ENCODE data around the gene SELENOT. TPM values are rescaled to one million over a fixed set of nuclear protein-coding genes. Genes with fewer than 3 reads are reported as not detected.

Gene SELENOT
- total and polyA plus RNA-seq, 2 donors (not counting 1 experiment from before 2014, with no cell fraction given), result 130 to 347 TPM

DNA sequence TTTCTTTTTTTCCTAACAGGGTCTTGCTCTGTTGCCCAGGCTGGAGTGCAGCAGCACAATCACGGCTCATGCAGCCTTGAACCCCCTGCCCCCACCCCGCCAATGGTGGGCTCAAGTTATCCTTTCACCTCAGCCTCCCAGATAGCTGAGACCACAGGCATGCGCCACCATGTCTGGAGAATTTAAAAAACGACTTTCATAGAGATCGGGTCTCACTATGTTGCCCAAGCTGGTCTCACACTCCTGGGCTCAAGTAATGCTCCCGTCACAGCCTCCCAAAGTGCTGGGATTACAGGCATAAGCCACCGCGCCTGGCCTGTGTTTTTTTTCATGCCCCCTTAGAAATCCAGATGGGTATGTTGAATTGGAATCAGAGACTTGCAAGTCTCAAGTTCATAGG, 60.3 kb downstream of the SELENOT start:
- H4K20me1 ChIP-seq (ENCODE audit: control insufficient read depth, extremely low read depth, insufficient read depth, low read length), result no peaks in the 10 kb centered on the region
- no peaks in the 10 kb centered on the region for H3K79me2 ChIP-seq (ENCODE audit: control insufficient read depth, insufficient read depth, low read length)
- no peak overlapping the region for H3K4me2 ChIP-seq (ENCODE audit: extremely low read depth, insufficient read depth, low read length)
- no peak overlapping the region for H3K4me3 ChIP-seq (replicated peaks in 1 of 4; ENCODE audit: control extremely low read depth in 1 of 4, insufficient read depth in 1 of 4, low read depth in 3 of 4, low read length in 4 of 4)
- TF ChIP-seq EZH2 (IDR thresholded peaks at IDR 0.05; ENCODE audit: low read length, missing control alignments), result no peak
- TF ChIP-seq, protein P1, sequence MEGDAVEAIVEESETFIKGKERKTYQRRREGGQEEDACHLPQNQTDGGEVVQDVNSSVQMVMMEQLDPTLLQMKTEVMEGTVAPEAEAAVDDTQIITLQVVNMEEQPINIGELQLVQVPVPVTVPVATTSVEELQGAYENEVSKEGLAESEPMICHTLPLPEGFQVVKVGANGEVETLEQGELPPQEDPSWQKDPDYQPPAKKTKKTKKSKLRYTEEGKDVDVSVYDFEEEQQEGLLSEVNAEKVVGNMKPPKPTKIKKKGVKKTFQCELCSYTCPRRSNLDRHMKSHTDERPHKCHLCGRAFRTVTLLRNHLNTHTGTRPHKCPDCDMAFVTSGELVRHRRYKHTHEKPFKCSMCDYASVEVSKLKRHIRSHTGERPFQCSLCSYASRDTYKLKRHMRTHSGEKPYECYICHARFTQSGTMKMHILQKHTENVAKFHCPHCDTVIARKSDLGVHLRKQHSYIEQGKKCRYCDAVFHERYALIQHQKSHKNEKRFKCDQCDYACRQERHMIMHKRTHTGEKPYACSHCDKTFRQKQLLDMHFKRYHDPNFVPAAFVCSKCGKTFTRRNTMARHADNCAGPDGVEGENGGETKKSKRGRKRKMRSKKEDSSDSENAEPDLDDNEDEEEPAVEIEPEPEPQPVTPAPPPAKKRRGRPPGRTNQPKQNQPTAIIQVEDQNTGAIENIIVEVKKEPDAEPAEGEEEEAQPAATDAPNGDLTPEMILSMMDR (conservative IDR thresholded peaks at IDR 0.05 in 1 of 2, IDR thresholded peaks at IDR 0.05 in 1 of 2; ENCODE audit: low read depth in 1 of 2, low read length in 2 of 2), result no peak
- no peaks in the 10 kb centered on the region for H3K4me1 ChIP-seq (ENCODE audit: control insufficient read depth, extremely low read depth, insufficient read depth, low read length)
- H3K27me3 ChIP-seq (ENCODE audit: control insufficient read depth, insufficient read depth, low read length), result peaks cover 2% of the 10 kb centered on the region
- H3K27ac ChIP-seq (ENCODE audit: insufficient read depth, low read length), result no peak overlapping the region
- H2AFZ ChIP-seq (ENCODE audit: low read length), result no peak overlapping the region
- no peak for DNase-seq (ENCODE audit: low read depth in 2 of 2)
- H3K9me3 ChIP-seq (ENCODE audit: control insufficient read depth, insufficient read depth, low read depth, low read length), result no peaks in the 10 kb centered on the region
- no peak overlapping the region for H3K9ac ChIP-seq (ENCODE audit: insufficient read depth, low read length)
- H3K36me3 ChIP-seq (ENCODE audit: control insufficient read depth, insufficient read depth, low read length), result no peaks in the 10 kb centered on the region

DNA sequence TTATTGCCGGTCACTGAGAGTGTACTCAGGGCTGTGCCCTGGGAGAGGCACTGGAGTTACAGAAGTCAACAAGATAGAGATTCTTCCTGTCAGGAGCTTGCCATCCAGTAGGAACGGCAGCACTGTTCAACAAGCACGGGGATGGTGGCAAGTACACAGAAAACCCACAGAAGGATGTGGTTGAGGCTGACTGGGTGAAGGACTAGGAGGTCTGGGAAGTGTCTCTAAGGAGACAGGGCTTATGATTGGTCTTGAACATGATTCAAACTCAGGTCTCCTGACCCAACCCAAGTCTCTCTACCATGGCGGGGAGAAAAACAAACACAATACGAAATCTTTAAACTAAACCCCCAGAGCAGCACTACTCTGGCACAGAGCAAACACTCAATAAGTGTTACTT, 63.0 kb downstream of the SELENOT start:
- TF ChIP-seq, protein P1 (conservative IDR thresholded peaks at IDR 0.05 in 1 of 2, IDR thresholded peaks at IDR 0.05 in 1 of 2; ENCODE audit: low read depth in 1 of 2, low read length in 2 of 2), result no peak
- no peak for TF ChIP-seq EZH2 (IDR thresholded peaks at IDR 0.05; ENCODE audit: low read length, missing control alignments)
- no peak overlapping the region for H3K9ac ChIP-seq (ENCODE audit: insufficient read depth, low read length)
- peaks cover 2% of the 10 kb centered on the region for H3K27me3 ChIP-seq (ENCODE audit: control insufficient read depth, insufficient read depth, low read length)
- H3K4me3 ChIP-seq (replicated peaks in 1 of 4; ENCODE audit: control extremely low read depth in 1 of 4, insufficient read depth in 1 of 4, low read depth in 3 of 4, low read length in 4 of 4), result no peak overlapping the region
- no peaks in the 10 kb centered on the region for H3K79me2 ChIP-seq (ENCODE audit: control insufficient read depth, insufficient read depth, low read length)
- no peak for DNase-seq (ENCODE audit: low read depth in 2 of 2)
- no peak overlapping the region for H3K27ac ChIP-seq (ENCODE audit: insufficient read depth, low read length)
- H2AFZ ChIP-seq (ENCODE audit: low read length), result no peak overlapping the region
- no peak overlapping the region for H3K4me2 ChIP-seq (ENCODE audit: extremely low read depth, insufficient read depth, low read length)
- H3K4me1 ChIP-seq (ENCODE audit: control insufficient read depth, extremely low read depth, insufficient read depth, low read length), result no peaks in the 10 kb centered on the region
- no peaks in the 10 kb centered on the region for H3K9me3 ChIP-seq (ENCODE audit: control insufficient read depth, insufficient read depth, low read depth, low read length)
- H3K36me3 ChIP-seq (ENCODE audit: control insufficient read depth, insufficient read depth, low read length), result no peaks in the 10 kb centered on the region
- no peaks in the 10 kb centered on the region for H4K20me1 ChIP-seq (ENCODE audit: control insufficient read depth, extremely low read depth, insufficient read depth, low read length)

DNA sequence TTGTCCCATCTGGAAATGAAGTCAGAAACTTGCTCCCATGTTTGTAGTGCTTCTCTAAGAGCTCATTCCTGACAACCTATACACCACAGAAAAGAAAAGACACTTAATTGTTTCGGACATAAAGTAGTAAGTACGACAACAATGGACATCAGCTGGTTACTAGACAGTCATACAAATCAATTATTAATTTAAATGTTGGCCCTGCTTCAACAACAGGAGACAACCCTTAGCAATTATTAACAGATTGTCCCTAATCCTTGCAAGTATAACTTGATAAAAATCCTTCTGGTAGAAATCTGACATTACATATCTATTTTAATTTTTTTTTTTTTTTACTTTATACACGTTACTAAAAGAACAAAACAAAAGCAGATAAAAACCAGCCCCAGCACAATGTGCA, 70.8 kb downstream of the SELENOT start:
- H3K9ac ChIP-seq (ENCODE audit: insufficient read depth, low read length), result no peak overlapping the region
- TF ChIP-seq EZH2 (IDR thresholded peaks at IDR 0.05; ENCODE audit: low read length, missing control alignments), result no peak
- TF ChIP-seq, protein P1 (conservative IDR thresholded peaks at IDR 0.05 in 1 of 2, IDR thresholded peaks at IDR 0.05 in 1 of 2; ENCODE audit: low read depth in 1 of 2, low read length in 2 of 2), result no peak
- H3K79me2 ChIP-seq (ENCODE audit: control insufficient read depth, insufficient read depth, low read length), result no peaks in the 10 kb centered on the region
- H4K20me1 ChIP-seq (ENCODE audit: control insufficient read depth, extremely low read depth, insufficient read depth, low read length), result no peaks in the 10 kb centered on the region
- no peak overlapping the region for H3K4me3 ChIP-seq (replicated peaks in 1 of 4; ENCODE audit: control extremely low read depth in 1 of 4, insufficient read depth in 1 of 4, low read depth in 3 of 4, low read length in 4 of 4)
- H3K4me2 ChIP-seq (ENCODE audit: extremely low read depth, insufficient read depth, low read length), result no peak overlapping the region
- no peaks in the 10 kb centered on the region for H3K4me1 ChIP-seq (ENCODE audit: control insufficient read depth, extremely low read depth, insufficient read depth, low read length)
- H2AFZ ChIP-seq (ENCODE audit: low read length), result no peak overlapping the region
- no peak for DNase-seq (ENCODE audit: low read depth in 2 of 2)
- no peaks in the 10 kb centered on the region for H3K9me3 ChIP-seq (ENCODE audit: control insufficient read depth, insufficient read depth, low read depth, low read length)
- H3K27me3 ChIP-seq (ENCODE audit: control insufficient read depth, insufficient read depth, low read length), result no peaks in the 10 kb centered on the region
- H3K27ac ChIP-seq (ENCODE audit: insufficient read depth, low read length), result no peak overlapping the region
- no peaks in the 10 kb centered on the region for H3K36me3 ChIP-seq (ENCODE audit: control insufficient read depth, insufficient read depth, low read length)
